ENCODE results near the gene S100A12.

S100A12 gene

DNA sequence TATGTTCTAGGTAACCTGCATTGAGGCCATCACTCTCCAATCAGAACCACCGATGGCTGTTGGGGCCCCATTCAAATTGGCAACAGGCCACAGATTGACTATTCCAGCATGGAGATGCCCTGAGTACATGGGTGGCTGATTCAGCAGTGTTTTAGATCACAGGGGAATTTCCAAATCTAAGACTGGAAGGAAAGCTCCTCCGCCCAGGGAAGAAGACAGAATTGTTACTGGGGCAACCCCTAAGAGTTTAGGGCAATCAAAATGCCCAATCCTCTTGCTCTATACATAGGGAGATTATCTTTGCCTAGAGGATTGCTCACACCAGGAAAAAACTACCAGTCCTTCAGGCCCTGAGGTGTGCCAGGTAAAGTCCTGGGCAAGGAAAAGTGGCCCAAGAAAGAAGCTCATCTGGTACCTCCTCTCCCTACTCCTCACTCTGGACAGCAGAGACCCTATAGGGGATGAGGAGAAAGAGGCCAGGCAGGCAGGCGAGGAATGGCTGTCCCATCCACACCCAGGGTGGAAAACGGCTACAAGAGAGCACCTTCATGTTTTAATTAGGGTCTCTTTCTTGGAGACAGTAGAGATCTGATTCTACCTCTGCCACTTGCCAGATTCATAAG lies 9.6 kb upstream of the S100A12 start:
- Histone ChIP-seq H3K27me3 (ENCODE audit: low read length) (no peaks in the 10 kb centered on the region), H3K4me2 (ENCODE audit: low read depth, low read length, poor library complexity, severe bottlenecking) (no peak overlapping the region), H3K36me3 (ENCODE audit: low read length) (no peaks in the 10 kb centered on the region), H3K27ac (ENCODE audit: low read depth, low read length) (no peak overlapping the region), H4K20me1 (ENCODE audit: low read depth, low read length) (no peaks in the 10 kb centered on the region), H3K4me3 (ENCODE audit: insufficient read depth, low read length, poor library complexity, severe bottlenecking) (no peak overlapping the region), H3K9me3 (ENCODE audit: insufficient read depth, low read length) (peaks cover 4% of the 10 kb centered on the region; the same call in 1 of the 2 replicates), H3K9ac (ENCODE audit: low read length) (no peak overlapping the region), H3K9me2 (replicated peaks; ENCODE audit: insufficient read depth, low read length) (no peaks in the 10 kb centered on the region), H2AFZ (ENCODE audit: low read depth, low read length, severe bottlenecking) (no peak overlapping the region), H3F3A (ENCODE audit: insufficient read depth) (no peaks in the 10 kb centered on the region), H3K79me2 (ENCODE audit: insufficient read depth, low read length) (no peaks in the 10 kb centered on the region)
- no peak for TF ChIP-seq EZH2phosphoT487 (conservative IDR thresholded peaks at IDR 0.05; ENCODE audit: low read length)
- TF ChIP-seq, protein P1, sequence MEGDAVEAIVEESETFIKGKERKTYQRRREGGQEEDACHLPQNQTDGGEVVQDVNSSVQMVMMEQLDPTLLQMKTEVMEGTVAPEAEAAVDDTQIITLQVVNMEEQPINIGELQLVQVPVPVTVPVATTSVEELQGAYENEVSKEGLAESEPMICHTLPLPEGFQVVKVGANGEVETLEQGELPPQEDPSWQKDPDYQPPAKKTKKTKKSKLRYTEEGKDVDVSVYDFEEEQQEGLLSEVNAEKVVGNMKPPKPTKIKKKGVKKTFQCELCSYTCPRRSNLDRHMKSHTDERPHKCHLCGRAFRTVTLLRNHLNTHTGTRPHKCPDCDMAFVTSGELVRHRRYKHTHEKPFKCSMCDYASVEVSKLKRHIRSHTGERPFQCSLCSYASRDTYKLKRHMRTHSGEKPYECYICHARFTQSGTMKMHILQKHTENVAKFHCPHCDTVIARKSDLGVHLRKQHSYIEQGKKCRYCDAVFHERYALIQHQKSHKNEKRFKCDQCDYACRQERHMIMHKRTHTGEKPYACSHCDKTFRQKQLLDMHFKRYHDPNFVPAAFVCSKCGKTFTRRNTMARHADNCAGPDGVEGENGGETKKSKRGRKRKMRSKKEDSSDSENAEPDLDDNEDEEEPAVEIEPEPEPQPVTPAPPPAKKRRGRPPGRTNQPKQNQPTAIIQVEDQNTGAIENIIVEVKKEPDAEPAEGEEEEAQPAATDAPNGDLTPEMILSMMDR (IDR thresholded peaks at IDR 0.05; ENCODE audit: insufficient read depth, low read length, poor library complexity, severe bottlenecking) = no peak

GRCh38 chr1:153380711-153381110 lies 5.3 kb upstream of the S100A12 start:
- Histone ChIP-seq H3K27ac (ENCODE audit: low read depth, low read length) (no peak overlapping the region), H2AFZ (ENCODE audit: low read depth, low read length, severe bottlenecking) (no peak overlapping the region), H3K9ac (ENCODE audit: low read length) (no peak overlapping the region), H3K79me2 (ENCODE audit: insufficient read depth, low read length) (no peaks in the 10 kb centered on the region), H3K36me3 (ENCODE audit: low read length) (no peaks in the 10 kb centered on the region), H4K20me1 (ENCODE audit: low read depth, low read length) (no peaks in the 10 kb centered on the region), H3F3A (ENCODE audit: insufficient read depth) (no peaks in the 10 kb centered on the region), H3K4me2 (ENCODE audit: low read depth, low read length, poor library complexity, severe bottlenecking) (no peak overlapping the region), H3K9me3 (ENCODE audit: insufficient read depth, low read length) (peaks cover 4% of the 10 kb centered on the region; the same call in 1 of the 2 replicates), H3K4me3 (ENCODE audit: insufficient read depth, low read length, poor library complexity, severe bottlenecking) (no peak overlapping the region), H3K27me3 (ENCODE audit: low read length) (no peaks in the 10 kb centered on the region), H3K9me2 (replicated peaks; ENCODE audit: insufficient read depth, low read length) (no peaks in the 10 kb centered on the region)
- no peak for TF ChIP-seq EZH2phosphoT487 (conservative IDR thresholded peaks at IDR 0.05; ENCODE audit: low read length)
- TF ChIP-seq, protein P1 (IDR thresholded peaks at IDR 0.05; ENCODE audit: insufficient read depth, low read length, poor library complexity, severe bottlenecking) = no peak

DNA sequence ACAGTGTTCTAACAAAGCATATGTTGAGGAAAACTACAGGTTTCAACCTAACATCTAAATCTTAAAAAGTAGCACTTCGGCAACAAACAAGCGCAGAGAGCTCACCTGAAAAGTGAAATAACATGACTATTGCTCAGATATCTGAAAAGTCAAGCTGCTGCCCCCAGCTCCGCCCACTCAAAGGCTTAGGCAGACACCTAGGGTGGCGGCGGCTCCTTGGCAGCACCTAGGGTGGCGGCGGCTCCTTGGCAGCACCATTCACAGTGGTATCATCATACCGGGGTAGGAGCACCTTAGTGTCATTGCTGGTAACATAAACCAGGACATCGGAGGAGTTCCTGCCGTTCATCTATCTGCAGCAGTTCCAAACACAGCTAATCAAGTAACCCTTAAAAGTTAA lies 4.2 kb upstream of the S100A12 start:
- no peaks in the 10 kb centered on the region for H3K79me2 ChIP-seq (ENCODE audit: insufficient read depth, low read length)
- no peaks in the 10 kb centered on the region for H4K20me1 ChIP-seq (ENCODE audit: low read depth, low read length)
- H3K36me3 ChIP-seq (ENCODE audit: low read length) = no peaks in the 10 kb centered on the region
- no peak for TF ChIP-seq EZH2phosphoT487 (conservative IDR thresholded peaks at IDR 0.05; ENCODE audit: low read length)
- TF ChIP-seq, protein P1 (IDR thresholded peaks at IDR 0.05; ENCODE audit: insufficient read depth, low read length, poor library complexity, severe bottlenecking) = no peak
- H3K9ac ChIP-seq (ENCODE audit: low read length) = no peak overlapping the region
- H3K27ac ChIP-seq (ENCODE audit: low read depth, low read length) = no peak overlapping the region
- H3K4me3 ChIP-seq (ENCODE audit: insufficient read depth, low read length, poor library complexity, severe bottlenecking) = no peak overlapping the region
- H3K27me3 ChIP-seq (ENCODE audit: low read length) = no peaks in the 10 kb centered on the region
- no peaks in the 10 kb centered on the region for H3F3A ChIP-seq (ENCODE audit: insufficient read depth)
- peaks cover 4% of the 10 kb centered on the region; the same call in 1 of the 2 replicates for H3K9me3 ChIP-seq (ENCODE audit: insufficient read depth, low read length)
- no peak overlapping the region for H3K4me2 ChIP-seq (ENCODE audit: low read depth, low read length, poor library complexity, severe bottlenecking)
- H3K9me2 ChIP-seq (replicated peaks; ENCODE audit: insufficient read depth, low read length) = no peaks in the 10 kb centered on the region
- no peak overlapping the region for H2AFZ ChIP-seq (ENCODE audit: low read depth, low read length, severe bottlenecking)

Data from SU-DHL-6 (cell line).